ENCODE results near the gene GAB1. TPM values are rescaled to one million over a fixed set of nuclear protein-coding genes. Genes with fewer than 3 reads are reported as not detected.

The GAB1 gene
- total RNA-seq, 1 experiment from 2014 or later: 3.8 TPM

- TF ChIP-seq ZFX (IDR thresholded peaks at IDR 0.05): no peak
- TF ChIP-seq, protein P1, sequence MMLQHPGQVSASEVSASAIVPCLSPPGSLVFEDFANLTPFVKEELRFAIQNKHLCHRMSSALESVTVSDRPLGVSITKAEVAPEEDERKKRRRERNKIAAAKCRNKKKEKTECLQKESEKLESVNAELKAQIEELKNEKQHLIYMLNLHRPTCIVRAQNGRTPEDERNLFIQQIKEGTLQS (IDR thresholded peaks at IDR 0.05): no peak
- TF ChIP-seq JUND (IDR thresholded peaks at IDR 0.05): no peak
- TF ChIP-seq, protein P2, sequence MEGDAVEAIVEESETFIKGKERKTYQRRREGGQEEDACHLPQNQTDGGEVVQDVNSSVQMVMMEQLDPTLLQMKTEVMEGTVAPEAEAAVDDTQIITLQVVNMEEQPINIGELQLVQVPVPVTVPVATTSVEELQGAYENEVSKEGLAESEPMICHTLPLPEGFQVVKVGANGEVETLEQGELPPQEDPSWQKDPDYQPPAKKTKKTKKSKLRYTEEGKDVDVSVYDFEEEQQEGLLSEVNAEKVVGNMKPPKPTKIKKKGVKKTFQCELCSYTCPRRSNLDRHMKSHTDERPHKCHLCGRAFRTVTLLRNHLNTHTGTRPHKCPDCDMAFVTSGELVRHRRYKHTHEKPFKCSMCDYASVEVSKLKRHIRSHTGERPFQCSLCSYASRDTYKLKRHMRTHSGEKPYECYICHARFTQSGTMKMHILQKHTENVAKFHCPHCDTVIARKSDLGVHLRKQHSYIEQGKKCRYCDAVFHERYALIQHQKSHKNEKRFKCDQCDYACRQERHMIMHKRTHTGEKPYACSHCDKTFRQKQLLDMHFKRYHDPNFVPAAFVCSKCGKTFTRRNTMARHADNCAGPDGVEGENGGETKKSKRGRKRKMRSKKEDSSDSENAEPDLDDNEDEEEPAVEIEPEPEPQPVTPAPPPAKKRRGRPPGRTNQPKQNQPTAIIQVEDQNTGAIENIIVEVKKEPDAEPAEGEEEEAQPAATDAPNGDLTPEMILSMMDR (IDR thresholded peaks at IDR 0.05 in 2 of 3, conservative IDR thresholded peaks at IDR 0.05 in 1 of 3; ENCODE audit: borderline replicate concordance in 1 of 3, insufficient read depth in 1 of 3, low read depth in 2 of 3, low read length in 2 of 3): no peak
- TF ChIP-seq RAD21 (IDR thresholded peaks at IDR 0.05; ENCODE audit: low read depth): no peak
- no peak for TF ChIP-seq EZH2 (IDR thresholded peaks at IDR 0.05)
- no peak for TF ChIP-seq POLR2A (IDR thresholded peaks at IDR 0.05; ENCODE audit: borderline replicate concordance, extremely low read depth, insufficient read depth, insufficient read length)
- TF ChIP-seq CEBPB (IDR thresholded peaks at IDR 0.05; ENCODE audit: low read depth): no peak
- TF ChIP-seq, protein P3, sequence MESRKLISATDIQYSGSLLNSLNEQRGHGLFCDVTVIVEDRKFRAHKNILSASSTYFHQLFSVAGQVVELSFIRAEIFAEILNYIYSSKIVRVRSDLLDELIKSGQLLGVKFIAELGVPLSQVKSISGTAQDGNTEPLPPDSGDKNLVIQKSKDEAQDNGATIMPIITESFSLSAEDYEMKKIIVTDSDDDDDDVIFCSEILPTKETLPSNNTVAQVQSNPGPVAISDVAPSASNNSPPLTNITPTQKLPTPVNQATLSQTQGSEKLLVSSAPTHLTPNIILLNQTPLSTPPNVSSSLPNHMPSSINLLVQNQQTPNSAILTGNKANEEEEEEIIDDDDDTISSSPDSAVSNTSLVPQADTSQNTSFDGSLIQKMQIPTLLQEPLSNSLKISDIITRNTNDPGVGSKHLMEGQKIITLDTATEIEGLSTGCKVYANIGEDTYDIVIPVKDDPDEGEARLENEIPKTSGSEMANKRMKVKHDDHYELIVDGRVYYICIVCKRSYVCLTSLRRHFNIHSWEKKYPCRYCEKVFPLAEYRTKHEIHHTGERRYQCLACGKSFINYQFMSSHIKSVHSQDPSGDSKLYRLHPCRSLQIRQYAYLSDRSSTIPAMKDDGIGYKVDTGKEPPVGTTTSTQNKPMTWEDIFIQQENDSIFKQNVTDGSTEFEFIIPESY (IDR thresholded peaks at IDR 0.05; ENCODE audit: extremely low read depth, insufficient replicate concordance, low read length): no peak
- no peak for TF ChIP-seq EGR1 (IDR thresholded peaks at IDR 0.05; ENCODE audit: low read depth)
- intact Hi-C loops (cut with micrococcal nuclease): no loop called here
- Histone ChIP-seq H2AFZ (ENCODE audit: low read depth, low read length, poor library complexity, severe bottlenecking) (no peak overlapping the region), H3K4me3 (replicated peaks in 1 of 2; ENCODE audit: low read depth in 1 of 2, low read length in 2 of 2) (no peak overlapping the region), H3K79me2 (ENCODE audit: insufficient read depth, low read length) (no peaks in the 10 kb centered on the region), H3K9me2 (ENCODE audit: insufficient read depth) (no peaks in the 10 kb centered on the region), H4K20me1 (ENCODE audit: insufficient read depth) (no peaks in the 10 kb centered on the region), H3K4me1 (ENCODE audit: control insufficient read depth in 1 of 2, insufficient read depth in 2 of 2, low read length in 2 of 2) (no peaks in the 10 kb centered on the region), H3K36me3 (ENCODE audit: control insufficient read depth in 1 of 2, insufficient read depth in 2 of 2, low read length in 2 of 2) (no peaks in the 10 kb centered on the region), H3K9me3 (ENCODE audit: control insufficient read depth in 1 of 2, insufficient read depth in 1 of 2, low read depth in 1 of 2, low read length in 2 of 2) (no peaks in the 10 kb centered on the region), H3K4me2 (ENCODE audit: low read length) (no peak overlapping the region), H3K27me3 (ENCODE audit: insufficient read depth, low read length) (no peaks in the 10 kb centered on the region), H3K9ac (ENCODE audit: low read length) (no peak overlapping the region), H3K27ac (ENCODE audit: low read depth, low read length) (no peak overlapping the region)
- no TSS peak for BruUV-seq (replicated peaks)
- ChIA-PET CTCF (no interaction called here), RAD21 (ENCODE audit: low non-redundant PET in 1 of 2, low total read pairs in 2 of 2, uncharacterized antibody in 2 of 2, unreplicated experiment in 2 of 2) (no interaction called here), POLR2A (no interaction called here)
- no peak for DNase-seq (ENCODE audit: low read depth, low spot score)
- no peak for ATAC-seq
These were observed 136.9 kb downstream of the GAB1 start for GRCh38 chr4:143473334-143474126.

All from HCT116 (cell line).